Lung (tissue), 12 donors: ENCODE results near the gene PANK4. TPM values are rescaled to one million over a fixed set of nuclear protein-coding genes. Genes with fewer than 3 reads are reported as not detected.

Experiments
- ATAC-seq: fragments of 200-7000 bp; cut with Tn5 transposase; one replicate; pipeline ENCODE4 v1.9.1; 2020; ENCODE audit warnings: moderate number of reproducible peaks; ENCODE audit not compliant: insufficient read depth, low FRiP score
- DNase-seq, 3 donors: peaks; one replicate each; pipeline ENCODE4 v3.0.0-alpha.2; 2013 to 2017
- H3K27ac ChIP-seq, 2 donors: one replicate each; pipeline ENCODE4 v1.5.1; 2013; ENCODE audit warnings: mild to moderate bottlenecking in 2 of 2, moderate library complexity in 2 of 2, control low read depth in 1 of 2, inconsistent platforms in 1 of 2, low read depth in 1 of 2, low read length in 1 of 2
- H3K27me3 ChIP-seq, 3 donors: one replicate each; pipeline ENCODE4 v1.5.1; 2013; ENCODE audit warnings: low read length in 2 of 3; ENCODE audit not compliant: control insufficient read depth in 3 of 3, insufficient read depth in 3 of 3
- H3K36me3 ChIP-seq, 4 donors: one replicate each; pipeline ENCODE4 v1.5.1; 2013; ENCODE audit warnings: low read length in 4 of 4, mild to moderate bottlenecking in 1 of 4, moderate library complexity in 1 of 4; ENCODE audit not compliant: control insufficient read depth in 4 of 4, insufficient read depth in 4 of 4
- H3K4me1 ChIP-seq, 5 donors: one replicate each; pipeline ENCODE4 v1.5.1; 2013; ENCODE audit warnings: low read length in 5 of 5, mild to moderate bottlenecking in 2 of 5, moderate library complexity in 1 of 5; ENCODE audit not compliant: control insufficient read depth in 5 of 5, insufficient read depth in 5 of 5
- H3K4me3 ChIP-seq: one replicate; pipeline ENCODE4 v1.5.1; 2013; ENCODE audit warnings: mild to moderate bottlenecking, control low read depth, moderate library complexity
- H3K9ac ChIP-seq, 2 donors: one replicate each; pipeline ENCODE4 v1.5.1; 2013; ENCODE audit warnings: low read length in 2 of 2, control low read depth in 1 of 2; ENCODE audit not compliant: insufficient read depth in 1 of 2
- H3K9me3 ChIP-seq, 4 donors: one replicate each; pipeline ENCODE4 v1.5.1; 2013; ENCODE audit warnings: low read length in 3 of 4, mild to moderate bottlenecking in 1 of 4, moderate library complexity in 1 of 4; ENCODE audit not compliant: control insufficient read depth in 4 of 4, insufficient read depth in 3 of 4
- CTCF ChIP-seq: IDR thresholded peaks from 2 replicates; pipeline ENCODE4 v1.5.1; 2012; ENCODE audit warnings: mild to moderate bottlenecking; ENCODE audit errors: control extremely low read depth, extremely low read depth
- WGBS, 2 donors: extraction: QIAGEN DNeasy Blood & Tissue Kit; methylation state at CpG; one replicate each; pipeline ENCODE4 v1.1.7; 2013; 5-methylcytosine and 5-hydroxymethylcytosine counted together
- polyA plus RNA-seq, 2 donors: library from polyadenylated mRNA; stranded (reverse); fragments of 200-250 nt; gene quantifications; one replicate each; pipeline ENCODE4 v1.2.1, GENCODE V29; 2013
- total RNA-seq, 2 donors: library from RNA; depleted of rRNA in 1 of 2; stranded (reverse); fragments of >200 nt in 1 of 2; gene quantifications; one replicate each; pipeline ENCODE4 v1.2.1, GENCODE V29; 2014 to 2021
- donor health status: control.
- donor health status: control.
- donor health status: Bipolar disorder and iron deficiency.
- donor health status: healthy.
- donor health status: DM: yes; HTN: yes; CAD: no.

Gene PANK4
- total and polyA plus RNA-seq, 4 donors: 17.6 to 36.3 (median 21.7) TPM

GRCh38 chr1:2502210-2502609, 24.2 kb downstream of the PANK4 start:
- Histone ChIP-seq H3K9me3 (peaks cover 0 to 2% (median 0%) of the 10 kb centered on the region in 4 donors), H3K4me1 (peaks cover 0 to 26% (median 0%) of the 10 kb centered on the region in 5 donors), H3K9ac (no peak overlapping the region), H3K27me3 (peaks cover 0 to 5% (median 3%) of the 10 kb centered on the region in 3 donors), H3K36me3 (no peaks in the 10 kb centered on the region), H3K4me3 (no peak overlapping the region), H3K27ac (no peak overlapping the region)
- ATAC-seq (no peak), DNase-seq (no peak)
- TF ChIP-seq CTCF: no peak
- WGBS, 2 donors: 83 to 90% methylated on average over 34 of the region's 34 CpGs

- no peak for TF ChIP-seq CTCF
- Histone ChIP-seq H3K27me3 (peaks cover 0 to 5% (median 3%) of the 10 kb centered on the region in 3 donors), H3K4me3 (no peak overlapping the region), H3K4me1 (peaks cover 0 to 26% (median 0%) of the 10 kb centered on the region in 5 donors), H3K9me3 (peaks cover 0 to 2% (median 0%) of the 10 kb centered on the region in 4 donors), H3K36me3 (no peaks in the 10 kb centered on the region), H3K27ac (no peak overlapping the region), H3K9ac (no peak overlapping the region)
- ATAC-seq (no peak), DNase-seq (no peak)
- 66 to 70% methylated on average over 7 of the region's 7 CpGs for WGBS, 2 donors
Observed at GRCh38 chr1:2501820-2502119, 24.6 kb downstream of the PANK4 start.

- Histone ChIP-seq H3K4me1 (peaks cover 0 to 26% (median 0%) of the 10 kb centered on the region in 5 donors), H3K36me3 (no peaks in the 10 kb centered on the region), H3K27me3 (peaks cover 0 to 5% (median 3%) of the 10 kb centered on the region in 3 donors), H3K27ac (no peak overlapping the region), H3K9me3 (peaks cover 0 to 2% (median 0%) of the 10 kb centered on the region in 4 donors), H3K9ac (no peak overlapping the region), H3K4me3 (no peak overlapping the region)
- DNase-seq (no peak), ATAC-seq (no peak)
- no peak for TF ChIP-seq CTCF
- WGBS, 2 donors: 73 to 84% methylated on average over 28 of the region's 28 CpGs
Observed at GRCh38 chr1:2501041-2501819, 25.2 kb downstream of the PANK4 start.
